Measurements from ENCODE around the gene MCTP1. TPM values are rescaled to one million over a fixed set of nuclear protein-coding genes. Genes with fewer than 3 reads are reported as not detected.

Gene MCTP1
- total RNA-seq, 1 experiment from 2014 or later = 0.44 TPM

- TF ChIP-seq YY1 (IDR thresholded peaks at IDR 0.05; ENCODE audit: extremely low read depth, insufficient replicate concordance, low read depth, low read length) (no peak), ZFX (IDR thresholded peaks at IDR 0.05) (no peak)
These were observed 352.6 kb downstream of the MCTP1 start (continued) for GRCh38 chr5:94932259-94932658.

- RAD21 ChIA-PET (ENCODE audit: low non-redundant PET in 1 of 2, low total read pairs in 2 of 2, uncharacterized antibody in 2 of 2, unreplicated experiment in 2 of 2) = no interaction called here
- no peak for ATAC-seq
- intact Hi-C loops (cut with micrococcal nuclease) = no loop called here
- no peaks in the 10 kb centered on the region for H3K9me2 ChIP-seq (ENCODE audit: insufficient read depth)
- BruUV-seq (replicated peaks) = no TSS peak
- no peak overlapping the region for H3K4me2 ChIP-seq (ENCODE audit: low read length)
- no peak overlapping the region for H3K27ac ChIP-seq (ENCODE audit: low read depth, low read length)
- CTCF ChIA-PET = no interaction called here
- H4K20me1 ChIP-seq (ENCODE audit: insufficient read depth) = no peaks in the 10 kb centered on the region
- no peaks in the 10 kb centered on the region for H3K9me3 ChIP-seq (ENCODE audit: control insufficient read depth in 1 of 2, insufficient read depth in 1 of 2, low read depth in 1 of 2, low read length in 2 of 2)
- H3K9ac ChIP-seq (ENCODE audit: low read length) = no peak overlapping the region
- no peaks in the 10 kb centered on the region for H3K27me3 ChIP-seq (ENCODE audit: insufficient read depth, low read length)
- TF ChIP-seq EGR1 (IDR thresholded peaks at IDR 0.05; ENCODE audit: low read depth) (no peak), ZFX (IDR thresholded peaks at IDR 0.05) (no peak), TCF7L2 (IDR thresholded peaks at IDR 0.05; ENCODE audit: borderline replicate concordance, extremely low read depth, insufficient read depth, insufficient read length) (no peak), REST (IDR thresholded peaks at IDR 0.05; ENCODE audit: low read depth) (no peak), MAX (IDR thresholded peaks at IDR 0.05) (no peak), ZNF274 (IDR thresholded peaks at IDR 0.05; ENCODE audit: low read depth, low read length) (no peak), FOSL1 (IDR thresholded peaks at IDR 0.05; ENCODE audit: low read depth) (no peak), POLR2AphosphoS5 (IDR thresholded peaks at IDR 0.05; ENCODE audit: low read depth, low read length) (no peak), EZH2 (IDR thresholded peaks at IDR 0.05) (no peak), SRF (IDR thresholded peaks at IDR 0.05; ENCODE audit: low read depth) (no peak)
- H3K4me3 ChIP-seq (replicated peaks in 1 of 2; ENCODE audit: low read depth in 1 of 2, low read length in 2 of 2) = no peak overlapping the region
- H2AFZ ChIP-seq (ENCODE audit: low read depth, low read length, poor library complexity, severe bottlenecking) = no peak overlapping the region
- no peak for DNase-seq (ENCODE audit: low read depth, low spot score)
- POLR2A ChIA-PET = no interaction called here
- H3K79me2 ChIP-seq (ENCODE audit: insufficient read depth, low read length) = no peaks in the 10 kb centered on the region
- H3K36me3 ChIP-seq (ENCODE audit: control insufficient read depth in 1 of 2, insufficient read depth in 2 of 2, low read length in 2 of 2) = no peaks in the 10 kb centered on the region
- no peaks in the 10 kb centered on the region for H3K4me1 ChIP-seq (ENCODE audit: control insufficient read depth in 1 of 2, insufficient read depth in 2 of 2, low read length in 2 of 2)
These were observed 356.0 kb downstream of the MCTP1 start for GRCh38 chr5:94928891-94929290.

Measured in HCT116 (cell line).